ENCODE data around the gene FXYD1.

The FXYD1 gene

DNA sequence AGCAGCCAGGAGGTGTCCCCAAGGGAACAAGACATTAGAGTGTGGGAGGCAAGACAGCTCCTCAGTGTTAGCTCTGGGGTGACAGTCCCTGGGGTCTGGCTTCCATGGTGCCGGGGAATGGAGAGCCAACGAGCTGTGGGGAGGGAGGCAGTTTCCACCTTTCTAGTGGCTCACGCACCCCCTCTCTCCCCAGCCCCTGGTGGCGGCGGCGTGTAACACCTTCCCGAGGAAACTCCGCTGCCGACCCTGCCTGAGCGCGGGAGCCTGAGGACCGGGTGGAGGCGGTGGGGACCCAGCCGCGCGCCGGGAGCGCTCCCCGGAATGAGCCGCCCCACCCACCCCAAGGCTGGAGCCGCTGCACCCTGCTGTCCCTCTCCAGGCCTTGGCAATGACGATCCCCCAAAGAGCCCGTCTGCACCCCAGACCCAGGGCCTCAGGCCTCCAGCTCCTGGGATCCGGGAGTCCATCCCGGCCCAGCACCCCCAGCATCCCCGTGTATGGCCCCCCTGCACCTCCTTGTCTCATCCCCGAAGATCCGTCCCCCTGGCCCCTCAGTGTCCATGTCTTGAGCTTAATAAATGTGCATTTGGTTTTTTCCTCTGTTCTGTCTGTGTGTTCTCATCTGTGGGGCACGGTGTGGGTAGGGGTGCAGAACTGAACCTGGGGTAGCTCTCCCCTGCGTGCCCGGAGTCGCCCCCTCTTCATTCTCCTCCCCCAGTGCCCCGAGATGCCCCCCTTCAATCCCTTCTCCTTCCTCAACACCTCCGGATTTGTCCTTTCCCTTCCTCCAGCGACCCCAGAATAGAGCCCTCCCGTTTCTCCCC is 15.3 kb downstream of the FXYD1 start:
- Histone ChIP-seq H3K4me3 (ENCODE audit: low read length, poor library complexity, severe bottlenecking) (peak overlapping the region; percentile 87), H3K4me1 (ENCODE audit: insufficient read depth, low read length, poor library complexity, severe bottlenecking) (peaks cover 31% of the 10 kb centered on the region), H3K9ac (ENCODE audit: low read depth, low read length, poor library complexity, severe bottlenecking) (peak overlapping the region; percentile 91), H3K27me3 (ENCODE audit: insufficient read depth, low read length, poor library complexity, severe bottlenecking) (no peaks in the 10 kb centered on the region), H3K79me2 (ENCODE audit: insufficient read depth, low read length) (peaks cover 40% of the 10 kb centered on the region), H2AFZ (ENCODE audit: low read length) (peak overlapping the region; percentile 90), H3K9me2 (replicated peaks; ENCODE audit: low read depth, low read length) (no peaks in the 10 kb centered on the region), H3K9me3 (ENCODE audit: insufficient read depth, low read depth, low read length) (no peaks in the 10 kb centered on the region), H4K20me1 (ENCODE audit: insufficient read depth, low read length, poor library complexity, severe bottlenecking) (peaks cover 34% of the 10 kb centered on the region), H3K36me3 (ENCODE audit: insufficient read depth, low read length) (peaks cover 21% of the 10 kb centered on the region; the same call in 1 of the 2 replicates), H3F3A (ENCODE audit: low read depth) (no peaks in the 10 kb centered on the region), H3K4me2 (ENCODE audit: low read depth, low read length, poor library complexity, severe bottlenecking) (peak overlapping the region; percentile 100)
- TF ChIP-seq, protein P1, sequence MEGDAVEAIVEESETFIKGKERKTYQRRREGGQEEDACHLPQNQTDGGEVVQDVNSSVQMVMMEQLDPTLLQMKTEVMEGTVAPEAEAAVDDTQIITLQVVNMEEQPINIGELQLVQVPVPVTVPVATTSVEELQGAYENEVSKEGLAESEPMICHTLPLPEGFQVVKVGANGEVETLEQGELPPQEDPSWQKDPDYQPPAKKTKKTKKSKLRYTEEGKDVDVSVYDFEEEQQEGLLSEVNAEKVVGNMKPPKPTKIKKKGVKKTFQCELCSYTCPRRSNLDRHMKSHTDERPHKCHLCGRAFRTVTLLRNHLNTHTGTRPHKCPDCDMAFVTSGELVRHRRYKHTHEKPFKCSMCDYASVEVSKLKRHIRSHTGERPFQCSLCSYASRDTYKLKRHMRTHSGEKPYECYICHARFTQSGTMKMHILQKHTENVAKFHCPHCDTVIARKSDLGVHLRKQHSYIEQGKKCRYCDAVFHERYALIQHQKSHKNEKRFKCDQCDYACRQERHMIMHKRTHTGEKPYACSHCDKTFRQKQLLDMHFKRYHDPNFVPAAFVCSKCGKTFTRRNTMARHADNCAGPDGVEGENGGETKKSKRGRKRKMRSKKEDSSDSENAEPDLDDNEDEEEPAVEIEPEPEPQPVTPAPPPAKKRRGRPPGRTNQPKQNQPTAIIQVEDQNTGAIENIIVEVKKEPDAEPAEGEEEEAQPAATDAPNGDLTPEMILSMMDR (conservative IDR thresholded peaks at IDR 0.05; ENCODE audit: low read length) = peak; percentile 63
- TF ChIP-seq EZH2phosphoT487 (IDR thresholded peaks at IDR 0.05; ENCODE audit: borderline replicate concordance) = no peak

DNA sequence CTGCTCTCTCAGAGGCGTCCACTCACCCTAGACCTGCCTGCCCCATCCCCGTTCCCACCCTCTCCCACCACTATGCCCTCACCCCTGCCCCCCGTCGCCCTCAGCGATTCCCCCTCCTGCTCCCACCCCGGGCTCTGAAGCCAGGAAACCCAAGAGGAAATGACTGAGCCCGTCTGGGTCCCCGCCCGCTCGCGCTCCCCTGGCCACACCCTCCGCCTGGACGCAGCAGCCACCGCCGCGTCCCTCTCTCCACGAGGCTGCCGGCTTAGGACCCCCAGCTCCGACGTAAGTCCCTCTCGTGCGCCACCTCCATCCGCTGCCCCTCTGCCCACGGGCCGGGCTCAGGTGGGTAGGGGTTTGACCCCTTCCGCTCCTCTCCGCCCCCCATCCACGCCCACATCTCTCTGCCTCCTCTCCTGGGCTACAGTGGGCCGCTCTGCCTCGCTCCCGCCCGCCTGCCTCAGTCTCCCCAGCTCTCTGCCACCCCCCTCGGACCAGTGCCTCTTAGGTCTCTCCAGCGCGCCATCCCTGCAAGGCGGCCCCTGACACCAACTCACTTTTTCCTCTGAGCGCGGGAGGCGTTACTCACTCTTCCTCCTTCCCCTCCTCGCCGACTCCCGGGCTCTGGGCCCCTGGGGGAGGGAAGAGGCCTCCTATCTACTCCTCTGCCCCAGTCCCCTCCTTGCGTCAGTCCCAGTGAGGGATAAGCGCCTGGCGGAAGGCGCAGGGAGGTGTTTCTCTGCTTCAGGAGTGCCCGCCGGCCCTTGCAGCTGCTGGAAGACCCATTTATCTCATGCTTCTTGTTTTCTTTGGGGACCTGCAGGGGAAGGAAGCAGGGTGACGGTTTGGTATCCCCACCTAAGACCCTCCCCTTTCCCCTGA is 16.1 kb downstream of the FXYD1 start, which contains the start of gene FXYD5:
Gene FXYD5 (plus strand): TSS at position 211 of the 882 bp plus-strand sequence. CDS start 816 bp downstream, outside the sequence.
- peaks cover 34% of the 10 kb centered on the region for H4K20me1 ChIP-seq (ENCODE audit: insufficient read depth, low read length, poor library complexity, severe bottlenecking)
- no peaks in the 10 kb centered on the region for H3K9me3 ChIP-seq (ENCODE audit: insufficient read depth, low read depth, low read length)
- TF ChIP-seq, protein P1 (conservative IDR thresholded peaks at IDR 0.05; ENCODE audit: low read length) = no peak
- TF ChIP-seq EZH2phosphoT487 (IDR thresholded peaks at IDR 0.05; ENCODE audit: borderline replicate concordance) = no peak
- H3F3A ChIP-seq (ENCODE audit: low read depth) = no peaks in the 10 kb centered on the region
- peak within 1 kb of the TSS; percentile 91 for H3K9ac ChIP-seq (ENCODE audit: low read depth, low read length, poor library complexity, severe bottlenecking)
- peak within 1 kb of the TSS; percentile 100 for H3K4me2 ChIP-seq (ENCODE audit: low read depth, low read length, poor library complexity, severe bottlenecking)
- H3K4me1 ChIP-seq (ENCODE audit: insufficient read depth, low read length, poor library complexity, severe bottlenecking) = peaks cover 31% of the 10 kb centered on the region
- H3K4me3 ChIP-seq (ENCODE audit: low read length, poor library complexity, severe bottlenecking) = peak within 1 kb of the TSS; percentile 87
- peaks cover 40% of the 10 kb centered on the region for H3K79me2 ChIP-seq (ENCODE audit: insufficient read depth, low read length)
- peak within 1 kb of the TSS; percentile 90 for H2AFZ ChIP-seq (ENCODE audit: low read length)
- no peaks in the 10 kb centered on the region for H3K9me2 ChIP-seq (replicated peaks; ENCODE audit: low read depth, low read length)
- H3K36me3 ChIP-seq (ENCODE audit: insufficient read depth, low read length) = peaks cover 29% of the 10 kb centered on the region; the same call in 1 of the 2 replicates
- H3K27me3 ChIP-seq (ENCODE audit: insufficient read depth, low read length, poor library complexity, severe bottlenecking) = no peaks in the 10 kb centered on the region

DNA sequence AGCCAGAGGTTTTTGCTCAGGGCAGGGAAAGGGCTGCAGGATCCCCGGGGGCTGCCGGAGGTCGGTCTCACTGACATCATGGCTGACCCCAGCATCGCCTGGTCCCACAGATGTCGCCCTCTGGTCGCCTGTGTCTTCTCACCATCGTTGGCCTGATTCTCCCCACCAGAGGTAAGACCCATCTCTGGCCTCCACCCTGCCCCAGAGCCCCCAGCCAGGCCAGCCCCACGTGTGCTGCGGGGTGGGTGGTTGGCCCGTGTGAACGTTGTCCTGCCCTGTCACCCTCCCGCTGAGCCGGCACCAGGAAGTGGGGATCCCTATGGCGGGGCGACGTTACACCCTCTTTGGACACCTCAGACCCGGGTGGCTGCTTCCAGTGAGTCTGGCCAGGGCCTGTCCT is 16.8 kb downstream of the FXYD1 start:
- peaks cover 34% of the 10 kb centered on the region for H4K20me1 ChIP-seq (ENCODE audit: insufficient read depth, low read length, poor library complexity, severe bottlenecking)
- H2AFZ ChIP-seq (ENCODE audit: low read length) = peak overlapping the region; percentile 90
- H3K9ac ChIP-seq (ENCODE audit: low read depth, low read length, poor library complexity, severe bottlenecking) = peak overlapping the region; percentile 91
- peak overlapping the region; percentile 100 for H3K4me2 ChIP-seq (ENCODE audit: low read depth, low read length, poor library complexity, severe bottlenecking)
- TF ChIP-seq, protein P1 (conservative IDR thresholded peaks at IDR 0.05; ENCODE audit: low read length) = no peak
- no peak for TF ChIP-seq EZH2phosphoT487 (IDR thresholded peaks at IDR 0.05; ENCODE audit: borderline replicate concordance)
- peak overlapping the region; percentile 87 for H3K4me3 ChIP-seq (ENCODE audit: low read length, poor library complexity, severe bottlenecking)
- H3K36me3 ChIP-seq (ENCODE audit: insufficient read depth, low read length) = peaks cover 31% of the 10 kb centered on the region; the same call in 1 of the 2 replicates
- no peaks in the 10 kb centered on the region for H3K9me3 ChIP-seq (ENCODE audit: insufficient read depth, low read depth, low read length)
- no peaks in the 10 kb centered on the region for H3F3A ChIP-seq (ENCODE audit: low read depth)
- no peaks in the 10 kb centered on the region for H3K9me2 ChIP-seq (replicated peaks; ENCODE audit: low read depth, low read length)
- peaks cover 40% of the 10 kb centered on the region for H3K79me2 ChIP-seq (ENCODE audit: insufficient read depth, low read length)
- H3K27me3 ChIP-seq (ENCODE audit: insufficient read depth, low read length, poor library complexity, severe bottlenecking) = no peaks in the 10 kb centered on the region
- H3K4me1 ChIP-seq (ENCODE audit: insufficient read depth, low read length, poor library complexity, severe bottlenecking) = peaks cover 31% of the 10 kb centered on the region
